ENCODE results near the gene PPP6R3.

GRCh38 chr11:68439355-68440065, 21.0 kb upstream of the PPP6R3 start:
- TF ChIP-seq CTCF (IDR thresholded peaks at IDR 0.05): no peak
- TF ChIP-seq POLR2A (IDR thresholded peaks at IDR 0.05): no peak
